IPS-18a (cell line): ENCODE measurements around the gene GAS7.

ENCODE experiments used
- H3K27ac ChIP-seq: one replicate; pipeline ENCODE4 v1.5.1; 2013; ENCODE audit warnings: low read length
- H3K27me3 ChIP-seq: one replicate; pipeline ENCODE4 v1.6.1; 2013; ENCODE audit warnings: mild to moderate bottlenecking, low read length; ENCODE audit not compliant: control insufficient read depth, insufficient read depth
- H3K36me3 ChIP-seq: one replicate; pipeline ENCODE4 v1.6.1; 2013; ENCODE audit warnings: low read depth, low read length; ENCODE audit not compliant: control insufficient read depth
- H3K4me1 ChIP-seq: one replicate; pipeline ENCODE4 v1.6.1; 2013; ENCODE audit warnings: low read depth, low read length; ENCODE audit not compliant: control insufficient read depth
- H3K4me3 ChIP-seq: one replicate; pipeline ENCODE4 v1.5.1; 2013; ENCODE audit warnings: low read length
- H3K9ac ChIP-seq: one replicate; pipeline ENCODE4 v1.6.1; 2013; ENCODE audit warnings: mild to moderate bottlenecking, low read length, moderate library complexity
- H3K9me3 ChIP-seq: one replicate; pipeline ENCODE4 v1.6.1; 2013; ENCODE audit warnings: low read depth, low read length; ENCODE audit not compliant: control insufficient read depth

GAS7 gene

GRCh38 chr17:9917801-9918200, 280.6 kb downstream of the GAS7 start:
- H3K36me3 ChIP-seq, result no peaks in the 10 kb centered on the region
- H3K9ac ChIP-seq, result no peak overlapping the region
- H3K27me3 ChIP-seq, result no peaks in the 10 kb centered on the region
- no peak overlapping the region for H3K4me3 ChIP-seq
- no peaks in the 10 kb centered on the region for H3K4me1 ChIP-seq
- H3K9me3 ChIP-seq, result no peaks in the 10 kb centered on the region
- H3K27ac ChIP-seq, result no peak overlapping the region

- Histone ChIP-seq H3K36me3 (no peaks in the 10 kb centered on the region), H3K4me3 (no peak overlapping the region), H3K27me3 (no peaks in the 10 kb centered on the region), H3K27ac (no peak overlapping the region), H3K4me1 (no peaks in the 10 kb centered on the region), H3K9me3 (no peaks in the 10 kb centered on the region), H3K9ac (no peak overlapping the region)
These were observed 281.3 kb downstream of the GAS7 start for GRCh38 chr17:9917131-9917530.

- Histone ChIP-seq H3K9ac (no peak overlapping the region), H3K4me1 (no peaks in the 10 kb centered on the region), H3K27ac (no peak overlapping the region), H3K27me3 (no peaks in the 10 kb centered on the region), H3K9me3 (no peaks in the 10 kb centered on the region), H3K36me3 (no peaks in the 10 kb centered on the region), H3K4me3 (no peak overlapping the region)
These were observed 282.3 kb downstream of the GAS7 start for GRCh38 chr17:9916108-9916507.

- no peaks in the 10 kb centered on the region for H3K9me3 ChIP-seq
- H3K27me3 ChIP-seq, result no peaks in the 10 kb centered on the region
- peaks cover 2% of the 10 kb centered on the region for H3K4me1 ChIP-seq
- no peak overlapping the region for H3K9ac ChIP-seq
- H3K36me3 ChIP-seq, result no peaks in the 10 kb centered on the region
- H3K27ac ChIP-seq, result no peak overlapping the region
- H3K4me3 ChIP-seq, result no peak overlapping the region
These were observed 284.9 kb downstream of the GAS7 start for GRCh38 chr17:9913476-9913875.

- Histone ChIP-seq H3K9ac (no peak overlapping the region), H3K27me3 (no peaks in the 10 kb centered on the region), H3K9me3 (no peaks in the 10 kb centered on the region), H3K36me3 (no peaks in the 10 kb centered on the region), H3K4me1 (peaks cover 8% of the 10 kb centered on the region), H3K27ac (no peak overlapping the region), H3K4me3 (no peak overlapping the region)
These were observed 286.0 kb downstream of the GAS7 start for GRCh38 chr17:9912121-9913099.

- Histone ChIP-seq H3K27me3 (no peaks in the 10 kb centered on the region), H3K4me1 (peaks cover 8% of the 10 kb centered on the region), H3K27ac (no peak overlapping the region), H3K36me3 (no peaks in the 10 kb centered on the region), H3K9me3 (no peaks in the 10 kb centered on the region), H3K9ac (no peak overlapping the region), H3K4me3 (no peak overlapping the region)
These were observed 287.3 kb downstream of the GAS7 start for GRCh38 chr17:9911089-9911488.

GRCh38 chr17:9908649-9909042, 289.8 kb downstream of the GAS7 start:
- no peak overlapping the region for H3K9ac ChIP-seq
- H3K27ac ChIP-seq, result no peak overlapping the region
- H3K4me3 ChIP-seq, result no peak overlapping the region

GRCh38 chr17:9907883-9908648, 290.3 kb downstream of the GAS7 start:
- H3K27ac ChIP-seq, result no peak overlapping the region
- H3K36me3 ChIP-seq, result no peaks in the 10 kb centered on the region
- peaks cover 8% of the 10 kb centered on the region for H3K4me1 ChIP-seq
- no peaks in the 10 kb centered on the region for H3K27me3 ChIP-seq
- H3K9ac ChIP-seq, result no peak overlapping the region
- no peak overlapping the region for H3K4me3 ChIP-seq
- H3K9me3 ChIP-seq, result no peaks in the 10 kb centered on the region

More at GRCh38 chr17:9908649-9909042, 289.8 kb downstream of the GAS7 start:
- Histone ChIP-seq H3K27me3 (no peaks in the 10 kb centered on the region), H3K9me3 (no peaks in the 10 kb centered on the region), H3K36me3 (no peaks in the 10 kb centered on the region), H3K4me1 (peaks cover 8% of the 10 kb centered on the region)

- no peaks in the 10 kb centered on the region for H3K9me3 ChIP-seq
- H3K27ac ChIP-seq, result no peak overlapping the region
- no peaks in the 10 kb centered on the region for H3K27me3 ChIP-seq
- peaks cover 8% of the 10 kb centered on the region for H3K4me1 ChIP-seq
- no peak overlapping the region for H3K9ac ChIP-seq
- H3K36me3 ChIP-seq, result no peaks in the 10 kb centered on the region
- H3K4me3 ChIP-seq, result no peak overlapping the region
These were observed 291.3 kb downstream of the GAS7 start for GRCh38 chr17:9907131-9907530.

- no peak overlapping the region for H3K9ac ChIP-seq
- H3K27ac ChIP-seq, result no peak overlapping the region
- no peaks in the 10 kb centered on the region for H3K9me3 ChIP-seq
- no peak overlapping the region for H3K4me3 ChIP-seq
- no peaks in the 10 kb centered on the region for H3K36me3 ChIP-seq
- peaks cover 8% of the 10 kb centered on the region for H3K4me1 ChIP-seq
- H3K27me3 ChIP-seq, result no peaks in the 10 kb centered on the region
These were observed 291.8 kb downstream of the GAS7 start for GRCh38 chr17:9906616-9907015.

GRCh38 chr17:9905902-9906301, 292.5 kb downstream of the GAS7 start:
- Histone ChIP-seq H3K4me3 (no peak overlapping the region), H3K36me3 (no peaks in the 10 kb centered on the region), H3K4me1 (peaks cover 8% of the 10 kb centered on the region), H3K9me3 (no peaks in the 10 kb centered on the region), H3K27me3 (no peaks in the 10 kb centered on the region), H3K27ac (no peak overlapping the region), H3K9ac (no peak overlapping the region)
